SK-N-SH (cell line): ENCODE data around the gene CAPNS1. TPM values are rescaled to one million over a fixed set of nuclear protein-coding genes. Genes with fewer than 3 reads are reported as not detected.

Source experiments
- CTCF ChIA-PET: fragments of 300-600, 350-600 bp; formaldehyde crosslinking; extraction: SDS; loops from one replicate; lab custom pipeline; 2021; lab: Yijun Ruan, JAX
- POLR2A ChIA-PET: fragments of 350-600 bp; sonication (Branson Sonifier 250); formaldehyde crosslinking; extraction: SDS; loops from one replicate; lab custom pipeline; 2020; ENCODE audit warnings: antibody characterized with exemption, inconsistent platforms; lab: Yijun Ruan, JAX
- DNase-seq: peaks from one replicate; pipeline ENCODE4 v3.0.0; 2012
- H2AFZ ChIP-seq: fragments of 200-600 bp; sonication (generic); 2 replicates; pipeline ENCODE4 v1.8.1; 2016; ENCODE audit warnings: antibody characterized with exemption, mild to moderate bottlenecking, low read depth
- H3F3A ChIP-seq: fragments of 200-600 bp; sonication (generic); replicated peaks from 2 replicates; pipeline ENCODE3; 2016; ENCODE audit warnings: antibody characterized with exemption, mild to moderate bottlenecking; ENCODE audit not compliant: insufficient read depth
- H3K27ac ChIP-seq, 2 experiments: fragments of 200-500 bp in 1 of 2; fragments of 200-600 bp in 1 of 2; sonication (Bioruptor generic) in 1 of 2; sonication (generic), shearing (Covaris generic) in 1 of 2; 2 replicates each; pipeline versions ENCODE4 v1.5.1 to v1.6.1; 2014 to 2016; ENCODE audit warnings: low read depth in 2 of 2, inconsistent platforms in 1 of 2, low read length in 1 of 2, mild to moderate bottlenecking in 1 of 2, mixed read lengths in 1 of 2
- H3K27me3 ChIP-seq: fragments of 200-600 bp; sonication (generic), shearing (Covaris generic); 2 replicates; pipeline ENCODE4 v1.6.1; 2016; ENCODE audit warnings: mixed run types; ENCODE audit not compliant: insufficient read depth
- H3K36me3 ChIP-seq, 2 experiments: fragments of 200-500 bp in 1 of 2; fragments of 200-600 bp in 1 of 2; sonication (Bioruptor generic) in 1 of 2; sonication (generic) in 1 of 2; replicated peaks in 1 of 2; 2 replicates each; pipeline versions ENCODE3 to v1.5.1; 2014 to 2016; ENCODE audit warnings: low read length in 1 of 2, mild to moderate bottlenecking in 1 of 2; ENCODE audit not compliant: insufficient read depth in 2 of 2, control insufficient read depth in 1 of 2
- H3K4me1 ChIP-seq, 2 experiments: fragments of 200-500 bp in 1 of 2; fragments of 200-600 bp in 1 of 2; sonication (Bioruptor generic) in 1 of 2; sonication (generic), shearing (Covaris generic) in 1 of 2; 2 replicates each; pipeline versions ENCODE4 v1.5.1 to v1.6.1; 2014 to 2016; ENCODE audit warnings: low read depth in 1 of 2, low read length in 1 of 2, mixed run types in 1 of 2; ENCODE audit not compliant: insufficient read depth in 2 of 2, control insufficient read depth in 1 of 2
- H3K4me2 ChIP-seq: fragments of 200-600 bp; sonication (generic), shearing (Covaris generic); 2 replicates; pipeline ENCODE4 v1.6.1; 2017; ENCODE audit warnings: mixed run types
- H3K4me3 ChIP-seq, 2 experiments: fragments of 200-500 bp in 1 of 2; fragments of 200-600 bp in 1 of 2; sonication (Bioruptor generic) in 1 of 2; sonication (generic), shearing (Covaris generic) in 1 of 2; 2 replicates each; pipeline versions ENCODE4 v1.5.1 to v1.8.1; 2014 to 2016; ENCODE audit warnings: low read depth in 2 of 2, inconsistent platforms in 1 of 2, low read length in 1 of 2, mild to moderate bottlenecking in 1 of 2, mixed read lengths in 1 of 2, moderate library complexity in 1 of 2
- H3K79me2 ChIP-seq: fragments of 200-600 bp; sonication (generic); 2 replicates; pipeline ENCODE4 v1.8.1; 2017; ENCODE audit warnings: mild to moderate bottlenecking; ENCODE audit not compliant: insufficient read depth
- H3K9ac ChIP-seq: fragments of 200-600 bp; sonication (generic); 2 replicates; pipeline ENCODE4 v1.6.1; 2017; ENCODE audit warnings: mixed run types
- H3K9me2 ChIP-seq: fragments of 200-600 bp; sonication (generic); 2 replicates; pipeline ENCODE4 v1.6.1; 2017; ENCODE audit warnings: mixed run types
- H3K9me3 ChIP-seq: fragments of 200-600 bp; sonication (generic); 2 replicates; pipeline ENCODE4 v1.6.1; 2017; ENCODE audit warnings: mixed run types, mild to moderate bottlenecking, moderate library complexity
- H4K20me1 ChIP-seq: fragments of 200-600 bp; sonication (generic); 2 replicates; pipeline ENCODE4 v1.6.1; 2017; ENCODE audit warnings: mild to moderate bottlenecking, mixed run types; ENCODE audit not compliant: insufficient read depth
- CHD2 ChIP-seq: fragments of 150-350 bp; IDR thresholded peaks from 2 replicates; pipeline ENCODE4 v1.6.1; 2018; ENCODE audit warnings: low read length; ENCODE audit not compliant: partially characterized antibody
- ELF1 ChIP-seq: IDR thresholded peaks from 2 replicates; pipeline ENCODE4 v1.4.0; 2012
- EZH2phosphoT487 ChIP-seq: fragments of 200-600 bp; sonication (generic); IDR thresholded peaks from 2 replicates; pipeline ENCODE4 v1.6.1; 2017; ENCODE audit warnings: low read depth, mixed run types, mild to moderate bottlenecking, antibody characterized with exemption, moderate library complexity, borderline replicate concordance
- FOSL2 ChIP-seq: IDR thresholded peaks from 2 replicates; pipeline ENCODE4 v1.4.0; 2012; ENCODE audit warnings: low read depth, mild to moderate bottlenecking, moderate library complexity, borderline replicate concordance
- FOXJ3 ChIP-seq: sonication (generic); formaldehyde crosslinking; IDR thresholded peaks from 2 replicates; pipeline ENCODE4 v1.5.1; 2020; ENCODE audit warnings: mild to moderate bottlenecking, missing genetic modification reagents
- FOXM1 ChIP-seq: IDR thresholded peaks from 2 replicates; pipeline ENCODE4 v1.4.0; 2012; ENCODE audit warnings: low read depth, mild to moderate bottlenecking
- GABPA ChIP-seq: IDR thresholded peaks from 2 replicates; pipeline ENCODE4 v1.4.0; 2012; ENCODE audit warnings: low read depth, mild to moderate bottlenecking
- GATA2 ChIP-seq: sonication (generic); formaldehyde crosslinking; IDR thresholded peaks from 2 replicates; pipeline ENCODE4 v1.5.0; 2020; ENCODE audit warnings: mild to moderate bottlenecking, missing genetic modification reagents
- JUND ChIP-seq: IDR thresholded peaks from 2 replicates; pipeline ENCODE4 v1.4.0; 2012
- MAX ChIP-seq: IDR thresholded peaks from 2 replicates; pipeline ENCODE4 v1.4.0; 2012; ENCODE audit warnings: low read depth
- MEF2A ChIP-seq: IDR thresholded peaks from 2 replicates; pipeline ENCODE4 v1.4.0; 2012; ENCODE audit warnings: low read depth, borderline replicate concordance
- MXI1 ChIP-seq: IDR thresholded peaks from 2 replicates; pipeline ENCODE4 v1.6.1; 2012; ENCODE audit warnings: mild to moderate bottlenecking, low read depth, low read length, improper control_type of control experiment
- NRF1 ChIP-seq: IDR thresholded peaks from 2 replicates; pipeline ENCODE4 v1.6.1; 2012; ENCODE audit warnings: low read depth, mild to moderate bottlenecking, low read length
- PBX3 ChIP-seq: IDR thresholded peaks from 2 replicates; pipeline ENCODE4; 2012
- POLR2AphosphoS5 ChIP-seq: IDR thresholded peaks from 2 replicates; pipeline ENCODE4 v1.6.1; 2012; ENCODE audit warnings: low read depth, low read length
- RAD21 ChIP-seq: IDR thresholded peaks from 2 replicates; pipeline ENCODE4 v1.6.1; 2012; ENCODE audit warnings: mild to moderate bottlenecking, low read length
- RFX5 ChIP-seq: IDR thresholded peaks from 2 replicates; pipeline ENCODE4 v1.6.1; 2012; ENCODE audit warnings: mild to moderate bottlenecking, improper control_type of control experiment, low read length
- TCF12 ChIP-seq: IDR thresholded peaks from 2 replicates; pipeline ENCODE4 v1.4.0; 2012
- WGBS: methylation state at CpG from one replicate; pipeline ENCODE4 v1.1.6; 2017; ENCODE audit warnings: low lambda C conversion rate; 5-methylcytosine and 5-hydroxymethylcytosine counted together
- polyA plus RNA-seq, 3 experiments: library from polyadenylated mRNA; depleted of rRNA; stranded (reverse); fragments of >200 nt; gene quantifications; 2 replicates each; pipeline ENCODE4 v1.2.3, GENCODE V29; 2012
- TF ChIP-seq, protein P1 (sequence below): IDR thresholded peaks from 2 replicates; pipeline ENCODE4 v1.4.0; 2012; ENCODE audit warnings: low read depth, borderline replicate concordance
- TF ChIP-seq, protein P2 (sequence below): fragments of 150-350 bp; IDR thresholded peaks from 2 replicates; pipeline ENCODE4 v1.6.1; 2017; ENCODE audit warnings: antibody characterized with exemption, low read length, low read depth, borderline replicate concordance
- TF ChIP-seq, protein P3 (sequence below): fragments of 200-600 bp; sonication (generic); IDR thresholded peaks from 2 replicates; pipeline ENCODE4 v1.6.1; 2017; ENCODE audit warnings: antibody characterized with exemption, mild to moderate bottlenecking, moderate library complexity

The CAPNS1 gene
- polyA plus RNA-seq, 1 of the 3 experiments (the other 2 are of a cell fraction): 999 TPM

DNA sequence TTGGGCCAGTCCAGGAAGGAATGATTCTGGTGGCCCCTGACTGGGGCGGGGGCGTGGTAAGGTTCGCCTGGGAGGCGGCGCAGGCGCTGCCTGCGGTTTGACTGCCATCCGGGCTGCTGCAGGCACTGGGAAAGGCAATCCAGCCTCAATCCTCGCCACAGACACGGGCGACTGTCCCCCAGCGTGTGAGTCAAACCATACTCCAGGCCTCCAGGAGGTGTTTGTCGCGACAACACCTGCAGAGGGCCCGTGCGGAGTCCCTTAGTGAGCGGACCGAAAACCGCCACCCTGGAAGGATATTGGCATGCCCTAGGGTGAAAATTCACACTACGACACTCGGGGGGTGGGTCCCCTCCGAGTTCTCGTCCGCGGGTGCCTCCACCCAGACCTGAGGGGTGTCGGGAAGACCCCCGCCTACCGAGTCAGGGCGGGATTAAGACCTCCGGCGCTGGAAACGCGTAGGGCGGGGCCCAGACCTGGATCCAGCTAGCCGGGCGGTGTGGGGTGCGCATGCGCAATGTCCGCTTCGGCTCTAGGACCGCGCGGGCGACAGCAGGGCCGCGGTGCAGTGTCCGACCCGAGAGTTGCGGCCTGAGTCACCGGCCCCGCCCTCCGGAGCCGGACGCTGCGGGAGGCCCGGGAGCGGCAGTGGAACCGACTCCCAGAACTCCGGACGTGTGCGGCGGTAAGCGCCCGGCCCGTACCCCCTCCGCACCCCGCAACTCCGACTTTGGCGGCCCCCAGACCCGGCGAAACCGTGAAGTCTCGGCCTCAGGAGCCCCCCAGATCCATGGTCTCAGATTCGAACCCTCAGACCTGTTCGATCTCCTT, at the start of gene CAPNS1 (continued):
- 0 out of 2 replicates have a peak, but pooled peaks have one; percentile 18 for TF ChIP-seq GABPA
- TF ChIP-seq JUND: peak; percentile 41; the same call in 1 of the 2 replicates
- peak; percentile 71 for TF ChIP-seq PBX3
- TF ChIP-seq GATA2 (CRISPR knock-in tag): no peak
- TF ChIP-seq, protein P1, sequence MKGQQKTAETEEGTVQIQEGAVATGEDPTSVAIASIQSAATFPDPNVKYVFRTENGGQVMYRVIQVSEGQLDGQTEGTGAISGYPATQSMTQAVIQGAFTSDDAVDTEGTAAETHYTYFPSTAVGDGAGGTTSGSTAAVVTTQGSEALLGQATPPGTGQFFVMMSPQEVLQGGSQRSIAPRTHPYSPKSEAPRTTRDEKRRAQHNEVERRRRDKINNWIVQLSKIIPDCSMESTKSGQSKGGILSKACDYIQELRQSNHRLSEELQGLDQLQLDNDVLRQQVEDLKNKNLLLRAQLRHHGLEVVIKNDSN: no peak

DNA sequence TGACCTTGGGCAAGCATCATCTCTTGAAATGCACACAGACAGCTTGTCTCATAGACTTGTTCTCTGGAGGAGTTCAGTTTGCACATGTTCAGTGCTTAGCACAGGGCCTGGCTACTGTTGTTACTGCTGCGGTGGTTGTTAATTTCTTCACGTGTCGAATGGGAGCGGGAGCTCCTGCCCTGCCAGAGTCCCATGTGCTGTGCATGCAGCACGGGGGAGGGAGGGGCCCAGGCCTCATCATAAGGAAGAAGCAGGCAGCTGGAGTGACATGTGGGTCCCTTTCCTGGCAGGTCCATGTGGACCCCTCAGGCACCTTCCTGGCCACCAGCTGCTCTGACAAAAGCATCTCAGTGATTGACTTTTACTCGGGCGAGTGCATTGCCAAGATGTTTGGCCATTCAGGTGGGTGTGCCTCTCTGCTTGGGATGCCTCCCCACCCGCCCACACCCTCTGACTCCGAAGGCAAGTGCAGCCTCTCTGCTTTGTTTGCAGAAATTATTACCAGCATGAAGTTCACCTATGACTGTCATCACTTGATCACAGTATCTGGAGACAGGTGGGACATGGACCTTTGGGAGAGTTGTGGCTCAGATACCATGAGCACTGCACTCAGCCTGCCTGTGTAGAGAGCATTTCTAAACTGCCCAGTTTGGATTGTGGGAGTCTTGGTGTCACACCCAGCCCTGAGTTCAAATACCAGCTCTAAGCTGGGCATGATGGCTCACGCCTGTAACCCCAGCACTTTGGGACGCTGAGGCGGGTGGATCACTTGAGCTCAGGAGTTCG, 48.8 kb upstream of the CAPNS1 start:
- no peak overlapping the region for H3K4me2 ChIP-seq
- no peaks in the 10 kb centered on the region for H3K9me3 ChIP-seq
- no peaks in the 10 kb centered on the region for H3K79me2 ChIP-seq
- peaks cover 0 to 5% of the 10 kb centered on the region in 2 experiments for H3K36me3 ChIP-seq
- H2AFZ ChIP-seq: no peak overlapping the region
- no peaks in the 10 kb centered on the region for H3K27me3 ChIP-seq
- H3F3A ChIP-seq: no peaks in the 10 kb centered on the region
- TF ChIP-seq GABPA: no peak
- TF ChIP-seq EZH2phosphoT487: no peak
- TF ChIP-seq NRF1: no peak
- no peak for TF ChIP-seq RFX5
- TF ChIP-seq MAX: no peak
- no peak for TF ChIP-seq PBX3
- no peak for TF ChIP-seq FOXM1
- no peak for TF ChIP-seq MEF2A
- TF ChIP-seq, protein P2, sequence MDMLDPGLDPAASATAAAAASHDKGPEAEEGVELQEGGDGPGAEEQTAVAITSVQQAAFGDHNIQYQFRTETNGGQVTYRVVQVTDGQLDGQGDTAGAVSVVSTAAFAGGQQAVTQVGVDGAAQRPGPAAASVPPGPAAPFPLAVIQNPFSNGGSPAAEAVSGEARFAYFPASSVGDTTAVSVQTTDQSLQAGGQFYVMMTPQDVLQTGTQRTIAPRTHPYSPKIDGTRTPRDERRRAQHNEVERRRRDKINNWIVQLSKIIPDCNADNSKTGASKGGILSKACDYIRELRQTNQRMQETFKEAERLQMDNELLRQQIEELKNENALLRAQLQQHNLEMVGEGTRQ: no peak
- no peak for TF ChIP-seq RAD21
- TF ChIP-seq, protein P3, sequence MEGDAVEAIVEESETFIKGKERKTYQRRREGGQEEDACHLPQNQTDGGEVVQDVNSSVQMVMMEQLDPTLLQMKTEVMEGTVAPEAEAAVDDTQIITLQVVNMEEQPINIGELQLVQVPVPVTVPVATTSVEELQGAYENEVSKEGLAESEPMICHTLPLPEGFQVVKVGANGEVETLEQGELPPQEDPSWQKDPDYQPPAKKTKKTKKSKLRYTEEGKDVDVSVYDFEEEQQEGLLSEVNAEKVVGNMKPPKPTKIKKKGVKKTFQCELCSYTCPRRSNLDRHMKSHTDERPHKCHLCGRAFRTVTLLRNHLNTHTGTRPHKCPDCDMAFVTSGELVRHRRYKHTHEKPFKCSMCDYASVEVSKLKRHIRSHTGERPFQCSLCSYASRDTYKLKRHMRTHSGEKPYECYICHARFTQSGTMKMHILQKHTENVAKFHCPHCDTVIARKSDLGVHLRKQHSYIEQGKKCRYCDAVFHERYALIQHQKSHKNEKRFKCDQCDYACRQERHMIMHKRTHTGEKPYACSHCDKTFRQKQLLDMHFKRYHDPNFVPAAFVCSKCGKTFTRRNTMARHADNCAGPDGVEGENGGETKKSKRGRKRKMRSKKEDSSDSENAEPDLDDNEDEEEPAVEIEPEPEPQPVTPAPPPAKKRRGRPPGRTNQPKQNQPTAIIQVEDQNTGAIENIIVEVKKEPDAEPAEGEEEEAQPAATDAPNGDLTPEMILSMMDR: no peak
- TF ChIP-seq ELF1: no peak
- no peak for TF ChIP-seq MXI1
- TF ChIP-seq FOSL2: no peak
- no peak for TF ChIP-seq CHD2
- TF ChIP-seq FOXJ3 (CRISPR knock-in tag): no peak
- no peak for TF ChIP-seq TCF12
- TF ChIP-seq POLR2AphosphoS5: no peak
- H3K27ac ChIP-seq: no peak overlapping the region
- no peaks in the 10 kb centered on the region for H3K9me2 ChIP-seq
- H3K9ac ChIP-seq: no peak overlapping the region
- POLR2A ChIA-PET: no interaction called here
- no peaks in the 10 kb centered on the region for H4K20me1 ChIP-seq
- CTCF ChIA-PET: no interaction called here
- H3K4me1 ChIP-seq: no peaks in the 10 kb centered on the region
- 83% methylated on average over 13 of the region's 13 CpGs for WGBS
- no peak overlapping the region for H3K4me3 ChIP-seq
- no peak for DNase-seq
